Left kidney (tissue), 8 donors: Measurements from ENCODE around the gene SLC13A1. TPM values are rescaled to one million over a fixed set of nuclear protein-coding genes. Genes with fewer than 3 reads are reported as not detected.
"Not testable (repeated sequence)": the region's sequence is repeated elsewhere in the genome, so short reads cannot be mapped to it uniquely, and the experiment has no call there.

ENCODE experiments used
- DNase-seq: peaks from one replicate; pipeline ENCODE4 v3.0.0-alpha.2; 2013
- long read RNA-seq, 8 donors: transcript quantifications; one replicate each; lab custom pipeline, GENCODE V29; 2026
- polyA plus RNA-seq: library from polyadenylated mRNA; unstranded; fragments of 120-200 nt; gene quantifications from one replicate; pipeline ENCODE4 v1.2.1, GENCODE V29; 2013; ENCODE audit not compliant: insufficient read length

SLC13A1 gene, protein sequence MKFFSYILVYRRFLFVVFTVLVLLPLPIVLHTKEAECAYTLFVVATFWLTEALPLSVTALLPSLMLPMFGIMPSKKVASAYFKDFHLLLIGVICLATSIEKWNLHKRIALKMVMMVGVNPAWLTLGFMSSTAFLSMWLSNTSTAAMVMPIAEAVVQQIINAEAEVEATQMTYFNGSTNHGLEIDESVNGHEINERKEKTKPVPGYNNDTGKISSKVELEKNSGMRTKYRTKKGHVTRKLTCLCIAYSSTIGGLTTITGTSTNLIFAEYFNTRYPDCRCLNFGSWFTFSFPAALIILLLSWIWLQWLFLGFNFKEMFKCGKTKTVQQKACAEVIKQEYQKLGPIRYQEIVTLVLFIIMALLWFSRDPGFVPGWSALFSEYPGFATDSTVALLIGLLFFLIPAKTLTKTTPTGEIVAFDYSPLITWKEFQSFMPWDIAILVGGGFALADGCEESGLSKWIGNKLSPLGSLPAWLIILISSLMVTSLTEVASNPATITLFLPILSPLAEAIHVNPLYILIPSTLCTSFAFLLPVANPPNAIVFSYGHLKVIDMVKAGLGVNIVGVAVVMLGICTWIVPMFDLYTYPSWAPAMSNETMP
- 33.5 TPM for polyA plus RNA-seq
- long read RNA-seq, donor 1, partial matches to known transcripts: 23 of 24 reads
- long read RNA-seq, donor 1, other reads (novel, unspliced or antisense): 0 of 24 reads
- long read RNA-seq, donor 2, partial matches to known transcripts: 0 of 1 reads
- long read RNA-seq, donor 2, other reads (novel, unspliced or antisense): 0 of 1 reads
- long read RNA-seq, donor 3: 0 reads
- long read RNA-seq, donor 4: 0 reads
- long read RNA-seq, donor 5, partial matches to known transcripts: 0 of 1 reads
- long read RNA-seq, donor 5, other reads (novel, unspliced or antisense): 0 of 1 reads
- long read RNA-seq, donor 6, partial matches to known transcripts: 0 of 1 reads
- long read RNA-seq, donor 6, other reads (novel, unspliced or antisense): 0 of 1 reads
- long read RNA-seq, donor 7, partial matches to known transcripts: 0 of 3 reads
- long read RNA-seq, donor 7, other reads (novel, unspliced or antisense): 0 of 3 reads
- long read RNA-seq, donor 8, partial matches to known transcripts: 0 of 2 reads
- long read RNA-seq, donor 8, other reads (novel, unspliced or antisense): 0 of 2 reads

DNA sequence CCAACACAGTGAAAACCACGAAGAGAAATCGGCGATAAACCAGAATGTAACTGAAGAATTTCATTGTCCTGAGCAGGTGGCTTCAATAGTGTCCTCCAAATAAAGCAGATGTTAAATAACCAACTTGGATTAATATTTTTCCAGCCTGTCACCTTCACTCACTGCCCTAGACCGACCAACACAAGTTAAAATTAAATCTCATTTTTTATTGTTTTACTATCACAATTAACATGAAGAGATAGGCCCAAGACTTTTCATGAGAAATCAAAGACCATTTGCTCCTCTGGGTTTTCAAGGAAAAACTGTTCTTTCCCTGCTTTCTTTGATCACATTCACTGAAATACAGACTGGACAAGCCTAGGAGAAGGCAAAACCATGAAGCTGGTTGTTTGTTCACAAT lies at the start of gene SLC13A1:
TSS of gene SLC13A1 (minus strand) at position 87 of the 400 bp plus-strand sequence. CDS start at position 64, 23 bp downstream.
- no peak for DNase-seq

DNA sequence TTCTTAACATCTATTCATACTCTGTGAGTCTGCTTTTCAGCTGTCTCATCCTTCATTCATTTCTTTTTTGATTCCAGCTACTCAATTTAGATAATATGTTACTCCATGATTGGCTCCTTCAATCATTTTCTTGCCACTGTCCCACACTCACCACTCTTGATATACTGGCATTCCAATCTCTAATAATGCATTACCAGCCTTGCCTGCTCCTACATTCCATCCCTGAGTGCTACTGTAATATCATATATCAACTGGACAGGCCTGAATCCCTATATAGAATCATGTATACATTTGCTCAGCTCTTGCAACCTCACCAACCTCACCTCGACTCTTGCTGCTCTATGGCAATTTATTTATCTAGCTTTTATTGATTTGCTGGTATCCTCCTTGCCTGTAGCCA lies 45.0 kb upstream of the SLC13A1 start:
- no peak for DNase-seq

DNA sequence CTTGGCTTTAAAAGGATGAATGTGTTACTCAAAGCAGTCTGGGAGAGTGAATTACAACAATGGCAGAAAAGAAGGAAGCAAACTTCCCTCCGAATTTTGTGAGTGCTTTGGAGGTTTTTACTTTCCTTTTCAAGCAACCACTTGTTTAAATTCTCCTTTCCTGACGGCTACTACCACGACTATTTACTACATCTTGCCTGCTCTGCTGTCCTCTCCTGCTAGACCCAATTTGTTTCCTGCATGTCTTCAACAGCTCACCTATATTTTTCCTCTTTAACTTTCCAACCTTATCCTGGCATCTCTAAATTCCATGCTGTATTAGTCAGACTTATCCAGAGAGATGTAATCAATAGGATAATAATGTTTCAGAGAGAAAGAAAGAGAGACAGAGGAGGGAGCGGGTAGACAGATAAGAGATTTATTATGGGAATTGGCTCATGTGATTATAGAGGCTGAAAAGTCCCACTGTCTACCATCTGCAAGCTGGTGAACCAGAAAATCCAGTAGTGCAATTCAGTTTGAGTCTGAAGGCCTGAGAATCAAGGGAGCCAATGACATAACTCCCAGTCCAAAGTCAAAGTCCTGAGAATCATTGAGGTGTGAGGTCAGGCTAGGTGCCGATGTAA lies 42.8 kb upstream of the SLC13A1 start:
- no peak for DNase-seq

DNA sequence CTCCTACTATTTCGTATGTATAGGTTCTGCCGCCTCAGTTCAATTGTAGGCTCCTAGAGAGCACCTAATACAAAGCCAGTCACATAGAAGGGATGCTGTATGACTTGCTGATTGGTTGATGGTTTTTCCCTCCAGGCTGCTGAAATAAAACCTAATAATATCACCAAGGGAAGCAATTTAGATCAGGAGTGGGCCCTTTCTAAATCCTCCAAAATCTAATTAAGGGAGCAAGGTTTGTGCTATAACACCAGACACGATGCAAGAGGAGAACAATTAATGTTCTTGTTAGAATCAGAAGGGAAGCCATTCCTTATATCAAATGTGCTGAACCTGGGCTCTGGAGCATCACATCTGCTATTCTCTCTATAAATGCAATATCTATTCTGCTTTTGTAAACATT lies 42.0 kb upstream of the SLC13A1 start:
- DNase-seq: no peak

DNA sequence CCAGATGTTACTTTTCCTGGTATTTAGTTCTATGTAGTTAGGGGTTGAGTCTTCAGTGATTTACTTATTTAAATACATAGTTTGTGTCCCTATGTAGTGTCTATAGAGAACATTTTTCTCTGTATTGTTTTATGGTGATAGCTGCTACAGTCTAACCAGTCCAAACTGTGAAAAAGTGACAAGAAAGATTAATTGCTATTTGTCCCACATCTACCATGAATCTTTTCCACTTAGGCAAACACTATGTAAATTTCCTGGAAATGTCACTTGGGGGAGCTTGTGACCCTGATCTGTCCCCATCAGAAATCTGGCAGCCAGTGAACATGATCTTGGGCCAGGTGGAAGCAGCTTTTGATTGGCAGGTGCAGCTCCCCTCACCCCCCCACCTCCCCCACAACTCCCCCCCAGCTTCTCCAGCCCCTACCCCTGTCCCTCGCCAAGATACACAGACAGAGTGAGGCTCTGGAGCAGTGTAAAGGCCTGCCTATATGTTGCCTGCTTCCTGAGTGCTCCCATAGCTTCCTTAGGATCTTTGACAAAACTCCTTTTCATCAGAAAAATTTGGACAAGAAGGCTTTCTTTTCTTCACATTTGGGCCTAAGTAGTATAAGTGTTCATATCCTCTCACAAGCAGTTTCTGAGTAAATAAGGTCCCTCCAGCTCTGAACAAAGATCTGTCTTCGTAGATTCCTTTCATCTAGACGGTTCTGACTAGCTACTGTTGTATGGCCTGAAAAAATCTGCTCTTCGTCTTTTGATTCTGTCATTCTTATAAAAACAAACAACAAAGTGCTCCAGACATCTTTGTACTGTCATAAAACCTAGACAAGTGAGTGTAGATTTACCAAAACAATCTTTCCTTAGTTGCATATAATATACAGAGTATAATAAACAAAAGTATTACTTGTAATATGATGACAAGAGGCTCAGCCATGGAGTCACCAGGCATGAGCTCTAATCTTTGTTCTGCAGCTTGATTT lies 31.5 kb upstream of the SLC13A1 start:
- peak; percentile 21 for DNase-seq

DNA sequence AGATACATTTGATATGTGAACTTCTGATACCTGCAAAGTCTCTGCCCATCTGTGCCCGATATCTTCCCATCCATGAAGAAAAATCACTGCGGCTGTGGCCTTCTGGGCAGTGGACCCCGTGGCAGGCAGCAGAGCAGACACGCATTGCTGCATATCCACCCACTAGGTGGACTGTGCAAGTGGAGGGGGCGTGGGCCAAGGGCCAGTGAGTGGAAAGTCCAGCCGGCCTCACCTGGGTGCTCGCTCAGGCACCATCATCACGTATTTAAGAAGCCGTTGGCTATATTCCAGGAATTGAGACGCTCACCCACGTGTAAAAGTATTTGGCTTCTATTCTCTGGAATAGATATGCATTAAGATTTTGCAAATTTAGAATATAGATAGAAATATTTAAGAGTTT lies 30.8 kb upstream of the SLC13A1 start:
- DNase-seq: no peak

DNA sequence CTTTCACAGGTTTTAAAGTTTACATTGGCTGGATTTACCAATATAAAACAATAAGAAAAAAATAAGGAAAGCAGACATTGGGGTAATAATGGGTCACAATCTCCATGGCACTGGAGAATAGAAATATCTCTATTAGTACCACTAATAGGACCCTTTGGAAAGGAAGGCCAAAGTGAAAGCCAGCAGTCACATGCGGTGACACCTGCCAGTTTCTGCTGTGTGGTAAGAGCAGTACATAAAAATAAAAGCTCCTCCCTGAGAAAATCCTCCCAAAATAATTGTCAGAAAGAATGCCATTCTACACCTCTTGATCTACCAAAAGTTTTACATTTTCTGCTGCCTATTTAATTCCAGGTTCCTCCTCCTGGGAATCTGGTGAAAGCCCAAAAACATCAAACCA lies 30.4 kb upstream of the SLC13A1 start:
- no peak for DNase-seq

DNA sequence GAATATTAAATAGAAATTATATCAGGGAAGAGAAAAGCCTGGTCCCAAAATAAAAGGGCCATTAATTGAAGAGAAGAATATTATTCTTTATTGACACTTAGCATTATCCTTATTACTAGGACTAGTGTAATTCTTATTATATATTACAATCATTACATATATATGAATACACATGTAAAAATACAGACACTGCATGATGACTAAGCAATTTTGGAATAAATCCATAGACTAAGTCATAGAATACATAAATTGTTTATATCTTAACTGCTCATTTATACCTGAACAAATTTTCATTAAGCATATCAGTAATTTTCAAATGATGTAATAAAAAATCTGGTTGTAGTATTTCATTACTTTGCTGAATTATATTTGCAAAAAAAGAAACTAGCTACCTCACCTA lies 29.7 kb upstream of the SLC13A1 start:
- no peak for DNase-seq

DNA sequence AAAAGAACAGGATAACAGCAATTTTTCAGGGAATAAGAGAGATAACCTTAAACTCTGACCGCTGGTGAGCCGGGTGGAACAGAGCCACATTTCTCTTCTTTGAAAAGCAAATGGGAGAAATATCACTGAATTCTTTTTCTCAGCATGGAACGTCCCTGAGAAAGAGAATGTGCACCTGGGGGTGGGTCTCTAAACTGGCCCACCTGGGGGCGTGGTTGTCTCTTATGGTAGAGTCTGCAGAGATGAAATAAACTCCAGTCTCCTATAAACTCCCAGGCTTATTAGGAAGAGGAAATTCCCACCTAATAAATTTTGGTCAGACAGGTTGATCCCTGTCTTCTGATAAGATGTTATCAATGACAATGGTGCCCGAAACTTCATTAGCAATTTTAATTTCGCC lies 27.9 kb upstream of the SLC13A1 start:
- not testable (repeated sequence) for DNase-seq

DNA sequence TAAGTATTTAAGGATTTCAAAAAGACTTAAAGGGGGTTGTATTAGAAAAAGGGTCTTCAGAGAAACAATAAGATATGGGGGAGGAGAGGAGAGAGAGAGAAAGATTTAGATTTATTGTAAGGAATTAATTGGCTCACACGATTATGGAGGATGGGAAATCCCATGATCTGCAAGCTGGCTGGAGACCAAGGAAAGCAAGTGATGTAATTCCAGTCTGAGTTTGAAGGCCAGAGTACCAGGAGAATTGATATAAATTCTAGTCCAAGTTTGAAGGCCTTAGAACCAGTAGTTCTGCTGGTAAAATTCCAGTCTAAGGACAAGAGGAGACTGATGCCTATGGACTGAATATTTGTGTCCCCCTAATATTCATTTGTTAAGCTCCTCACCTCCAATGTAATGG lies 20.6 kb upstream of the SLC13A1 start:
- DNase-seq: no peak

DNA sequence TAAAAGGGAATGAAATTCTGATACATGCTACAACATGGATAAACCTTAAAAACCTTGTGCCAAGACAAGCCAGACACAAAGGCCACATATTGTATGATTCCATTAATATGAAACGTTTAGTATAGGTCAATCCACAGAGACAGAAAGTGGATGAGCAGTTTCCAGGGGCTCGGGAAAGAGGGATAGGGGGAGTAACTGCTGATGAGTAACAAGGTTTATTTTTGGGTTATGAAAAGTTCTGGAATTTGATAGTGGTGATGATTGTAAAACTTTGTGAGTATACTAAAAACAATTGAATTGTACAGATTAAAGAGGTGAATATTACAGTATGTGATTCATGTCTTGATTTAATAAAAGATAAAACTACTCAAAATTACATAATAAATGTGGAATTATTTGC lies 19.1 kb upstream of the SLC13A1 start:
- no peak for DNase-seq

DNA sequence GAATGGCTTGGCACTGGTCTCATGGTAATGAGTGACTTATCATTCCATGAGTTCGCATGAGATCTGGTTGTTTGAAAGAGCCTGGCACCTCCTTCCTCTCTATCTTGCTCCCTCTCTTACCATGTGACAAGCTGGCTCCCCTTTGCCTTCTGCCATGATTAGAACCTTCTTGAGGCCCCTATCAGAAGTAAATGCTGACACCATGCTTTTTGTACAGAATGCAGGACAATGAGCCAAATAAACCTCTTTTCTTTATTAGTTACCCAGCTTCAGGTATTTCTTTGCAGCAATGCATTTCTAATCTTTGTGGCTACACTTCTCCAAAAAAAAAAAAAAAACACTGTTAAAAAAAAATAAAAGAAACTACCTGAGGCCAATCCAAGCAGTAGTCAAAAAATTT lies 17.1 kb upstream of the SLC13A1 start:
- no peak for DNase-seq

DNA sequence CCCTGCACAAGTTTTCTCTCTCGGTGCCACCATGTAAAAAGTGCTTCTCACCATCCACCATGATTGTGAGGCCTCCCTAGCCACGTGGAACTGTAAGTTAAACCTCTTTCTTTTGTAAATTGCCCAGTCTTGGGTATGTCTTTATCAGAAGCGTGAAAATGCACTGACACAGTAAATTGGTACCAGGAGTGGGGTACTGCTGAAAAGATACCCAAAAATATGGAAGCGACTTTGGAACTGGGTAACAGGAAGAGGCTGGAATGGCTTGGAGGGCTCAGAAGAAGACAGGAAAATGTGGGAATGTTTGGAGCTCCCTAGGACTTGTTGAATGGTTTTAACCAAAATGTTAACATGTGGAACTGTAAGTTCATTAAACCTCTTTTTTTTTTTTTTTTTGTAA lies 15.6 kb upstream of the SLC13A1 start:
- no peak for DNase-seq

DNA sequence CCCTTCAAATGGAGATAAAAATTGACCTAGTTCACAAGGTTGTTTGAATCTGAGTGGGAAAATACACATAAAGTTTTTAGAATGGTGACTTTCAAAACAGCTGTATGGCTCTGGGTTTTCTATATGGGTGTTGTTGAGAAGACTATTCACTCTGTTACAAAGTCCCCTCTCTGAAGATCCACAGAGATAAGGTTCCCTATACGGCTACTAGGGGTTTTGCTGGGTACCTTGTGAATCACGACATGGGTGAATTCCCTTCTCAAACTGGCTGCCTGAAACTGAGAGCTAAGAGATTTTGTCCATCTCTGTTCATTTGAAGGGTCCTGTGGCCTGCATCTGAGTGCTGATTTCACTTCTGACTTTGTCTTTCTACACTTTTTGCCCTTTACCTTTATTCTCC lies 11.8 kb upstream of the SLC13A1 start:
- no peak for DNase-seq

DNA sequence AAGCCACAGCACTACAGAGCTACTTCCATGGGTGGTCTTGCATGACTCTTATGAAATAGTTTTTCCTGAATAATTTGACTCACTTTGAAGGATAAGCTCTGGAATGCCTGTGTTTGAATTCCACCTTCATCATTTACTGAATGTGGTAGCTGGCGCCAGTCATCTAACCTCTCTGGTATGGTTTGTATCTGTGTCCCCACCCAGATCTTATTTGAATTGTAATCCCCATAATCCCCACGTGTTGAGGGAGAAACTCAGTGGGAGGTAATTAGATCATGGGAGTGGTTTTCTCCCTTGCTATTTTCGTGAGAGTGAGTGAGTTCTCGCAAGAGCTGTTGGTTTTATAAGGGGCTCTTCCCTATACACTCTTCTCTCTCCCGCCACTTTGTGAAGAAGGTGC lies 11.2 kb upstream of the SLC13A1 start:
- DNase-seq: no peak

DNA sequence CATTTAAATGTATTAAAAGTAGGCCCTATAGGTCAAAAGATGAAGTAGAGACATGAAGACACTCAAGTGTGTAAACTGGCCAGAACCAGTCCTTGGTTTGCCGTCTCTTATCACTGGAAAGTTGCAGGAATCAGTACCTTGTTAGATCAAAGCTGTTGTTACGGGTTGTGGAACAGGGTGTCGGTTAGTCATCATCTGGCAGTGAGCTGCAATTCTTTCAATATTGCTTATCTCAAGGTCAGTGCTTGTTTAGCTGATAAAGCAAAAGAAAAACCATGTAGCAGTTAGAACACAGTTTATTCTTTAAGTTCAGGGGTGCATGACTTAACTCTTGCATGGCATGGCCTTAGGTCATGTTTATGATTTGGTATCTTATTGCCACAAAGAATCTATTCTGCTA lies 10.0 kb upstream of the SLC13A1 start:
- no peak for DNase-seq

DNA sequence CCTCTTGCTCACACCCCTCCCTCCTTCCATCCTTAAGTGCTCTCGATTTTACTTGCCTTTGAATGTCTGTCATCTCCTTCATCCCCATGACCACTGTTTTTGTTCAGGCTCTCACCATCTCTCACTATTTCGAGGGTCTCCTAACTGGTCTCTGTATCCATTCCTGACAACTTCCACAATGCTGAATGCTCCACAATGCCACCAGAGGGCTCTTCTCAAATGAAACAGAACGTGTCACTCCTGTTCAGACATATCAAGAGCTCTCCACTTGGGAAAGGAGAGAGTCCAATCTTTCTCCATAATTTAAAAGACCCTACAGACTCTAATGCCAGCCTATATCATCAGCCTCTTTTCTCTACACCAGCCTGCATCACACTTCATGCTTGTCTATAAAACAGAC lies 9.0 kb upstream of the SLC13A1 start:
- no peak for DNase-seq

DNA sequence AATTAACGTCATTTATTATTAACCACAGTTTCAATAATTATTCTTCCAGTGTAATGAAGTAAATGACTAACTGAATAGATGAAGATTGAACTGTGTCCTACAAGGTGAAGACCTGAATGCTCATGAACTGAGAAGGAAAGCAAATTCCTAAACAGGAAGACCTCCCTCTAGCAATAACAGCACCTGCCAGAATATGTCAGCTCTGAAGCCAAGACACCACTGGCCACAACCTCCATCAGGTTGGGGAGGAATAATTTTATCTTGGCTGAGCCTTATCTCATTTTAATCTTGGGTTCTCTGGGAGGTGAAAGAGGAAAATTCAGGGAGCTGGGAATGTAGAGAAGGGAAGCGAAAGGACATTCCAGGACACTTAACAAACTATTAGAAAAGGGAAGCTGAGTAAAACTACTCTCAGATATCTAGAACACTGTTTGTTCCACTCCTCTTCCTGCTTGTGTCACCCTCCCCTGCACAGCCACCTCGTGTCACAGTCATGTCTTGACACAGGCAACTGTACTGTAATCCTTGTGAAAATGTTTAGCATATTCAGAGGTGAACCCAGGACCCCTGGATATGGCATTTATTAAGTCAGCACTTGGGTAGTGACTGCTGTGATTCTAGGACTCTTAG lies 4.6 kb upstream of the SLC13A1 start:
- DNase-seq: no peak

DNA sequence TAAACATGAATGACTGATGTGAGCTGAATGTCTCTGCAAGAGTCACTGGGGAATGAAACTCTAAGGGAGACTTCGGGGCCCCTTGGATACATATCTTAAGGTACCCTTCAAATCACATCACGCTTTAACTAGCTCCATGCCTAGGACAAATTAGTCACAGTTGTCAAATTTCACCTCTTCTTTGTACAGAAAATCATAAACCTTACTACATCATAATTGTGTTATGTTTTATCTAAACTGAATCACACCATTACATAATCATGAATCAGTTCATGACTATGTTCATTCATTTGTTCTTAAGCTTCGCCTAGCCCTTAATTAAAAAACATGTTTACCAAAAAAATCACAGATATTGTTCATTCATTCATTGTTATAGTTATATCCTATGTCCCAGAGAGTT lies 2.1 kb upstream of the SLC13A1 start:
- DNase-seq: no peak
